GM12878 (cell line): ENCODE data around the gene DMRTC2.

Experiments used
- CTCF ChIP-seq, 3 experiments: IDR thresholded peaks in 2 of 3; conservative IDR thresholded peaks in 1 of 3; 2 replicates each; pipeline ENCODE4 v1.5.1; 2011; ENCODE audit warnings: low read depth in 3 of 3, low read length in 3 of 3, mild to moderate bottlenecking in 3 of 3, control low read depth in 2 of 3, moderate library complexity in 2 of 3, inconsistent platforms in 1 of 3, mixed read lengths in 1 of 3; ENCODE audit not compliant: control insufficient read depth in 2 of 3, insufficient read depth in 1 of 3; ENCODE audit errors: extremely low read depth in 1 of 3
- RFX5 ChIP-seq: IDR thresholded peaks from 2 replicates; pipeline ENCODE4 v1.6.1; 2011; ENCODE audit warnings: low read depth, low read length, improper control_type of control experiment
- ZNF274 ChIP-seq: IDR thresholded peaks from one replicate; pipeline ENCODE4 v1.8.0; 2011; ENCODE audit not compliant: insufficient read length, insufficient read depth

GRCh38 chr19:41877916-41878905 is 33.4 kb downstream of the DMRTC2 start:
- TF ChIP-seq CTCF (IDR thresholded peaks at IDR 0.05 in 2 of 3, conservative IDR thresholded peaks at IDR 0.05 in 1 of 3; ENCODE audit: control insufficient read depth in 2 of 3, extremely low read depth in 1 of 3, insufficient read depth in 1 of 3, low read depth in 3 of 3, low read length in 3 of 3) (peak in 1 of 3 experiments; percentile 8; a peak in 1 of 6 replicates), ZNF274 (no peak), RFX5 (peak; percentile 10; the same call in 1 of the 2 replicates)
